Mucosa of descending colon (tissue), 3 donors: Measurements from ENCODE around the gene CDH19. TPM values are rescaled to one million over a fixed set of nuclear protein-coding genes. Genes with fewer than 3 reads are reported as not detected.

ENCODE experiments used
- ATAC-seq: fragments of 200-7000 bp; cut with Tn5 transposase; one replicate; pipeline ENCODE4 v1.9.1; 2020; ENCODE audit warnings: mild to moderate bottlenecking, moderate library complexity
- DNase-seq, 3 donors: peaks; one replicate each; pipeline ENCODE4 v3.0.0-alpha.2; 2020
- H3K36me3 ChIP-seq: fragments of 200-600 bp; one replicate; pipeline ENCODE4 v1.8.0; 2021; ENCODE audit warnings: low read depth, mild to moderate bottlenecking
- H3K4me1 ChIP-seq: fragments of 200-600 bp; one replicate; pipeline ENCODE4 v1.8.0; 2021; ENCODE audit warnings: low read depth, mild to moderate bottlenecking
- H3K4me3 ChIP-seq: fragments of 200-600 bp; one replicate; pipeline ENCODE4 v1.8.0; 2021; ENCODE audit warnings: mild to moderate bottlenecking
- H3K9me3 ChIP-seq: fragments of 200-600 bp; one replicate; pipeline ENCODE4 v1.8.0; 2021; ENCODE audit warnings: mild to moderate bottlenecking
- intact Hi-C, 2 donors: fragments of 100-400 bp; cut with DNase I in 1 of 2; cut with micrococcal nuclease in 1 of 2; formaldehyde crosslinking; loops; one replicate each; pipeline versions ENCODE4 v1.11.0 to v1.11.1; 2022; cut with DNase I, micrococcal nuclease
- total RNA-seq, 3 donors: library from RNA; stranded (reverse); fragmentation: NEBNext Ultra II Directional in 2 of 3; extraction: Animal tissue kit (Norgen Biotek cat#: 25700) in 2 of 3; gene quantifications; one replicate each; pipeline versions ENCODE4 v1.2.1 to v1.2.4, GENCODE V29; 2021 to 2023
- TF ChIP-seq, protein P1 (sequence below): fragments of 200-600 bp; IDR thresholded peaks from one replicate; pipeline ENCODE4 v1.8.0; 2022; ENCODE audit warnings: antibody characterized with exemption, mild to moderate bottlenecking
- donor health status: DM: no; HTN: no; CAD: no; lungs with moderate emphysema.
- donor health status: DM: no; HTN: no; CAD: no.
- donor health status: DM: no; HTN: yes; CAD: no.

The CDH19 gene
- total RNA-seq, 3 donors from 2014 or later: 0.78 to 22.2 (median 2.2) TPM

GRCh38 chr18:66601649-66602048, 2.2 kb downstream of the CDH19 start:
- H3K4me3 ChIP-seq: no peak overlapping the region
- no peak for DNase-seq
- no peaks in the 10 kb centered on the region for H3K36me3 ChIP-seq
- TF ChIP-seq, protein P1, sequence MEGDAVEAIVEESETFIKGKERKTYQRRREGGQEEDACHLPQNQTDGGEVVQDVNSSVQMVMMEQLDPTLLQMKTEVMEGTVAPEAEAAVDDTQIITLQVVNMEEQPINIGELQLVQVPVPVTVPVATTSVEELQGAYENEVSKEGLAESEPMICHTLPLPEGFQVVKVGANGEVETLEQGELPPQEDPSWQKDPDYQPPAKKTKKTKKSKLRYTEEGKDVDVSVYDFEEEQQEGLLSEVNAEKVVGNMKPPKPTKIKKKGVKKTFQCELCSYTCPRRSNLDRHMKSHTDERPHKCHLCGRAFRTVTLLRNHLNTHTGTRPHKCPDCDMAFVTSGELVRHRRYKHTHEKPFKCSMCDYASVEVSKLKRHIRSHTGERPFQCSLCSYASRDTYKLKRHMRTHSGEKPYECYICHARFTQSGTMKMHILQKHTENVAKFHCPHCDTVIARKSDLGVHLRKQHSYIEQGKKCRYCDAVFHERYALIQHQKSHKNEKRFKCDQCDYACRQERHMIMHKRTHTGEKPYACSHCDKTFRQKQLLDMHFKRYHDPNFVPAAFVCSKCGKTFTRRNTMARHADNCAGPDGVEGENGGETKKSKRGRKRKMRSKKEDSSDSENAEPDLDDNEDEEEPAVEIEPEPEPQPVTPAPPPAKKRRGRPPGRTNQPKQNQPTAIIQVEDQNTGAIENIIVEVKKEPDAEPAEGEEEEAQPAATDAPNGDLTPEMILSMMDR: no peak
- intact Hi-C loops: no loop called here
- no peaks in the 10 kb centered on the region for H3K4me1 ChIP-seq
- no peak for ATAC-seq
- no peaks in the 10 kb centered on the region for H3K9me3 ChIP-seq

- intact Hi-C loops: no loop called here
- DNase-seq (no peak), ATAC-seq (no peak)
- H3K36me3 ChIP-seq: no peaks in the 10 kb centered on the region
- TF ChIP-seq, protein P1: no peak
- H3K9me3 ChIP-seq: no peaks in the 10 kb centered on the region
- H3K4me3 ChIP-seq: no peak overlapping the region
- H3K4me1 ChIP-seq: no peaks in the 10 kb centered on the region
Measured at GRCh38 chr18:66599190-66599589, 4.7 kb downstream of the CDH19 start.

DNA sequence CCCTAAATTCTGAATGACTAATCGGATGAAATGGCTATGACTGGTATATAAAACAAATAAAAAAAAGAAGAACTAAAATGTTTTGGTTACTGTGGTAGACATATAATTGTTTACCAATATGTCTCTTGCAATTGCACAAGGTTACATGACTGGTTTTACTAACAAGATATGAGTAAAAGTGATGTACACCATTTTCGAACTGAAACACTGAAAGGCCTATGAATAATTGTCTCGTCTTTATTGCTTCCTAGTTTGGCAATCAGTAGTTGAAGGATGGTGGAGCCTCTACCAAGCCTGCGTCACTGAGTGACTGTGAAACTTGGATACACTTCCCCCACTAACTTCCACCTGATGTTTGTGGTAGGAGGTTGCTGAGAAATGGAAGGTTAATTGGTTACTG, 16.5 kb downstream of the CDH19 start:
- Histone ChIP-seq H3K4me1 (no peaks in the 10 kb centered on the region), H3K4me3 (no peak overlapping the region), H3K36me3 (no peaks in the 10 kb centered on the region), H3K9me3 (no peaks in the 10 kb centered on the region)
- intact Hi-C loops: no loop called here
- DNase-seq (no peak), ATAC-seq (no peak)
- TF ChIP-seq, protein P1: no peak

DNA sequence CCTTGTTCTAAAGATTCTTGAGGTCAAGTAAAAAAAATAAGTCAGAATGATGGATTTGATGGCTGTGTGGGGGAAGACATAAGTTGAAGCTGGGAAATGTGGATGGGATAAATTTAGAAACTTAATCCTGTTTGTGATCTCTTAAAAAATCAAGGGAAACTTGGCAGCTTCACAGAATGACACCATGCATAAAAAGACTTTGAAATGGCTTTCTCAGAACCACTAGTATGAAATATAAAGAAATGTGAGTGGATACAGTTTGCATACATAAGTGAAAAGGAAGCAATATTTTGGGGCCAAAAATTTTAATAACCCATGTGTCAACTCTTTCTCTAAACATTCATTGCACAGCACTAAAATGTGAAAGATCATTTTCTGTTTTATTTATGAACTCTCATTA, 21.7 kb downstream of the CDH19 start:
- no peaks in the 10 kb centered on the region for H3K9me3 ChIP-seq
- no peak for DNase-seq
- ATAC-seq: no peak
- no peak overlapping the region for H3K4me3 ChIP-seq
- no peaks in the 10 kb centered on the region for H3K4me1 ChIP-seq
- intact Hi-C loops: no loop called here
- H3K36me3 ChIP-seq: no peaks in the 10 kb centered on the region
- TF ChIP-seq, protein P1: no peak

GRCh38 chr18:66575263-66575662, 28.6 kb downstream of the CDH19 start:
- no peak for ATAC-seq
- no peak overlapping the region for H3K4me3 ChIP-seq
- TF ChIP-seq, protein P1: no peak
- H3K9me3 ChIP-seq: no peaks in the 10 kb centered on the region
- no peaks in the 10 kb centered on the region for H3K36me3 ChIP-seq
- intact Hi-C loops: no loop called here
- DNase-seq: no peak
- H3K4me1 ChIP-seq: no peaks in the 10 kb centered on the region

GRCh38 chr18:66571845-66572244, 32.0 kb downstream of the CDH19 start:
- DNase-seq (no peak), ATAC-seq (no peak)

More at GRCh38 chr18:66571845-66572244, 32.0 kb downstream of the CDH19 start:
- TF ChIP-seq, protein P1: no peak
- H3K4me3 ChIP-seq: no peak overlapping the region
- H3K36me3 ChIP-seq: no peaks in the 10 kb centered on the region
- intact Hi-C loops: no loop called here
- no peaks in the 10 kb centered on the region for H3K9me3 ChIP-seq
- no peaks in the 10 kb centered on the region for H3K4me1 ChIP-seq
